ENCODE results near the gene DYSF. TPM values are rescaled to one million over a fixed set of nuclear protein-coding genes. Genes with fewer than 3 reads are reported as not detected.
A peak's percentile ranks its signal among the peaks of the same experiment; 100 is the strongest.

DYSF gene
- total RNA-seq, 4 donors from 2014 or later, result 2.8 to 14.9 (median 4.0) TPM

DNA sequence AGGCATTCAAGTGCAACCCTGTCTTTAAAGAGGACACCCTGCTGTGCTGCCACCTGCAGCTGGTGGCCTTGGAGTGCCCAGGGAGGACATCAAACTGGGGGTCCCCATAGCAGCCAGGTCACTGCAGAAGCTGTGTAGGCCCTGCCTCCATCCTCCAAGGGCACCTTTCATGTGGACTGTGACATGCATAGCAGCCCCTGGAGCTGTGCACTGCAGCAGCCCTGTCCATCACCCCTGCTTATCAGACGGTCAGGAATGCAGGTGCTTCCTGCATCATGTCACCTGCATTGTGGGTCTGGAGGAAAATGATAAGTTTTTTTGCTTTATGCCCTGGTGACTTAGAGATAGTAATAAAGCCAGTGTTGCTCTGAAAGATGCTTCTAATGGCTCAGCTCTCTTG is 155.7 kb downstream of the DYSF start:
- TF ChIP-seq, protein P1, sequence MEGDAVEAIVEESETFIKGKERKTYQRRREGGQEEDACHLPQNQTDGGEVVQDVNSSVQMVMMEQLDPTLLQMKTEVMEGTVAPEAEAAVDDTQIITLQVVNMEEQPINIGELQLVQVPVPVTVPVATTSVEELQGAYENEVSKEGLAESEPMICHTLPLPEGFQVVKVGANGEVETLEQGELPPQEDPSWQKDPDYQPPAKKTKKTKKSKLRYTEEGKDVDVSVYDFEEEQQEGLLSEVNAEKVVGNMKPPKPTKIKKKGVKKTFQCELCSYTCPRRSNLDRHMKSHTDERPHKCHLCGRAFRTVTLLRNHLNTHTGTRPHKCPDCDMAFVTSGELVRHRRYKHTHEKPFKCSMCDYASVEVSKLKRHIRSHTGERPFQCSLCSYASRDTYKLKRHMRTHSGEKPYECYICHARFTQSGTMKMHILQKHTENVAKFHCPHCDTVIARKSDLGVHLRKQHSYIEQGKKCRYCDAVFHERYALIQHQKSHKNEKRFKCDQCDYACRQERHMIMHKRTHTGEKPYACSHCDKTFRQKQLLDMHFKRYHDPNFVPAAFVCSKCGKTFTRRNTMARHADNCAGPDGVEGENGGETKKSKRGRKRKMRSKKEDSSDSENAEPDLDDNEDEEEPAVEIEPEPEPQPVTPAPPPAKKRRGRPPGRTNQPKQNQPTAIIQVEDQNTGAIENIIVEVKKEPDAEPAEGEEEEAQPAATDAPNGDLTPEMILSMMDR (IDR thresholded peaks at IDR 0.05), result no peak
- no peak for TF ChIP-seq POLR2A (IDR thresholded peaks at IDR 0.05)
- DNase-seq, result peak in 2 of 3 donors; percentile 10 to 28
- H3K4me3 ChIP-seq, result no peak overlapping the region

DNA sequence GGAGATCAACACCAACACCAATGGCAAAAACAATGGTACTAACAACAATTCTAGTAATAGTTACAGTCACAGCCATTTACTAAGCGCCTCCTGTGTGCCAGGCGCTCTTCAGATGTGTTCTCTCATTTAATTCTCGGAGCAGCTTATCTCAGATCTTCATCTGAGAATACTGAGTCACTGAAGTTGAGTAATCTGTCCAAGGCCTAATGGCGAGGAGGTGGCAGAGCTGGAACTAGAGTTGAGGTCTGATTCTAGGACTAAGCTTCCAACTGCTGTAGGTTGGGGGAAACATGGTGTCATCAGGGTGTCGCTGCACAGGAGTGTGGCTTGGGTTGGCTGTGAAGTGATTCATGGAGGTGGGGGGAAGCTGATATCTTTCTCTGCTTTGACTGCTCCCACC is 156.1 kb downstream of the DYSF start:
- H3K27ac ChIP-seq, result no peak overlapping the region
- peak in 1 of 3 donors; percentile 7 for DNase-seq

More for the DNA sequence above, 155.7 kb downstream of the DYSF start:
- Histone ChIP-seq H3K27ac (no peak overlapping the region), H3K9me3 (no peaks in the 10 kb centered on the region), H3K27me3 (no peaks in the 10 kb centered on the region), H3K36me3 (no peaks in the 10 kb centered on the region), H3K4me1 (no peaks in the 10 kb centered on the region)

DNA sequence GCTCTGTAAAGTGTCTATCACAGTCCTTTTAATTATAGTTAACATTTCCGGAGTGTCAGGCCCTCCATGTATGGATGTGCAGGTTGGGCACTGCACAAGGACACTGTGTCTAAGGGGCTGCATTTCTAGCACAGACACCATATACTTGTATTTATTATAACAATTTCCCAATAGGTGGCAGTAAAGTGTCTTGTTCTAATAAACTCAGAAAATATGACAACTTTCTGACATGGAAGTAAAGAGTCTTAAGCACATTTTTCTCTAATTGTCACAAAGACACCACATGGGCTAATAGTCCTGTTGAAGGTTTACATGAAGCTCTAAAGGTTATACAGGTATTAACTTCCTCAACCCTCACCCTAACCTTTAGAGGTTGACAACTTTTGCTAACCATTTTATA is 156.6 kb downstream of the DYSF start:
- no peaks in the 10 kb centered on the region for H3K4me1 ChIP-seq
- no peak overlapping the region for H3K27ac ChIP-seq
- H3K4me3 ChIP-seq, result no peak overlapping the region
- no peak for DNase-seq
- no peaks in the 10 kb centered on the region for H3K27me3 ChIP-seq
- no peaks in the 10 kb centered on the region for H3K9me3 ChIP-seq
- H3K36me3 ChIP-seq, result no peaks in the 10 kb centered on the region
- TF ChIP-seq, protein P1 (IDR thresholded peaks at IDR 0.05), result peak in 3 of 6 experiments; percentile 34 to 50 (median 39)
- TF ChIP-seq POLR2A (IDR thresholded peaks at IDR 0.05), result no peak

More for the DNA sequence above, 156.1 kb downstream of the DYSF start:
- Histone ChIP-seq H3K4me3 (no peak overlapping the region), H3K27me3 (no peaks in the 10 kb centered on the region), H3K9me3 (no peaks in the 10 kb centered on the region), H3K36me3 (no peaks in the 10 kb centered on the region), H3K4me1 (no peaks in the 10 kb centered on the region)
- TF ChIP-seq, protein P1 (IDR thresholded peaks at IDR 0.05), result no peak
- no peak for TF ChIP-seq POLR2A (IDR thresholded peaks at IDR 0.05)

DNA sequence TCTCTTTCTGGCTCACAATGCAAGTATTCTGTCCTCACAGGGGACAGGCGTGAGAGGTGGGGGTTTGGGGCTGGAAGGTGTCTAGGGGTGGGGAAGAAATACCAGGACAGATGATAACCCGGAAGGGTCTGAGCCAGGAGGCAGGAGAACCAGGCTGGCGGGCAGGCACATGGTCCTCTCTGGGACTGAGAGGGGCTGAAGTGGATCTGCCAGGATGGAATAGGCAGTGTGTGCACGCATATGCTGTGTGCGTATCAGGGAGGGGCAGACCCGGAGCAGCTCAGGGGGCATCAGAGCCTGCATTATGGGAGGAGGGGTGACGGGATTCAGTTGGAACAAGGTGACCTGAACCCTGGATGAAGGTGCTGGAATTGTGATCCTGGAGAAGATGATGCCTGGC is 157.3 kb downstream of the DYSF start:
- H3K27me3 ChIP-seq, result no peaks in the 10 kb centered on the region
- H3K4me3 ChIP-seq, result no peak overlapping the region
- no peak overlapping the region for H3K27ac ChIP-seq
- no peak for TF ChIP-seq POLR2A (IDR thresholded peaks at IDR 0.05)
- TF ChIP-seq, protein P1 (IDR thresholded peaks at IDR 0.05), result no peak
- H3K4me1 ChIP-seq, result peaks cover 0 to 6% (median 0%) of the 10 kb centered on the region in 4 donors
- DNase-seq, result peak in 2 of 3 donors; percentile 13 to 35
- H3K9me3 ChIP-seq, result no peaks in the 10 kb centered on the region
- H3K36me3 ChIP-seq, result no peaks in the 10 kb centered on the region

- H3K27ac ChIP-seq, result no peak overlapping the region
- H3K27me3 ChIP-seq, result no peaks in the 10 kb centered on the region
- peak in 2 of 3 donors; percentile 14 to 40 for DNase-seq
- no peak overlapping the region for H3K4me3 ChIP-seq
- H3K4me1 ChIP-seq, result peaks cover 0 to 8% (median 0%) of the 10 kb centered on the region in 4 donors
- TF ChIP-seq POLR2A (IDR thresholded peaks at IDR 0.05), result no peak
- TF ChIP-seq, protein P1 (IDR thresholded peaks at IDR 0.05), result no peak
- H3K36me3 ChIP-seq, result no peaks in the 10 kb centered on the region
- no peaks in the 10 kb centered on the region for H3K9me3 ChIP-seq
Measured at GRCh38 chr2:71611247-71611646, 157.9 kb downstream of the DYSF start.

Data from Peyer's patch (tissue), 4 donors.